Panc1 (cell line): ENCODE data around the gene UPP1.

Experiments used
- CTCF ChIP-seq: fragments of 450-650 bp; IDR thresholded peaks from 2 replicates; pipeline ENCODE4 v1.5.1; 2017; ENCODE audit warnings: mild to moderate bottlenecking
- POLR2AphosphoS5 ChIP-seq: IDR thresholded peaks from 2 replicates; pipeline ENCODE4 v1.6.1; 2012; ENCODE audit warnings: mild to moderate bottlenecking, low read depth, low read length, moderate library complexity
- REST ChIP-seq, 2 experiments: IDR thresholded peaks; 2 replicates each; pipeline ENCODE4 v1.6.1; 2011 to 2012; ENCODE audit warnings: low read depth in 2 of 2, control low read depth in 1 of 2, low read length in 1 of 2, mild to moderate bottlenecking in 1 of 2, moderate library complexity in 1 of 2; ENCODE audit not compliant: insufficient read depth in 1 of 2
- SIN3A ChIP-seq: IDR thresholded peaks from 2 replicates; pipeline ENCODE4 v1.6.1; 2012; ENCODE audit warnings: low read depth, mild to moderate bottlenecking, low read length, moderate library complexity, borderline replicate concordance; ENCODE audit not compliant: insufficient read depth

GRCh38 chr7:48149058-48149457 is 60.0 kb downstream of the UPP1 start:
- TF ChIP-seq CTCF (no peak), REST (IDR thresholded peaks at IDR 0.05; ENCODE audit: insufficient read depth in 1 of 2, low read depth in 2 of 2, low read length in 1 of 2) (no peak), POLR2AphosphoS5 (no peak), SIN3A (no peak)
